Aorta (tissue), 5 donors: ENCODE data around the gene PLD4. TPM values are rescaled to one million over a fixed set of nuclear protein-coding genes. Genes with fewer than 3 reads are reported as not detected.

Experiments used
- ATAC-seq: fragments of 200-7000 bp; cut with Tn5 transposase; one replicate; pipeline ENCODE4 v1.9.1; 2022; ENCODE audit warnings: moderate library complexity; ENCODE audit not compliant: low FRiP score
- DNase-seq, 2 donors: peaks; one replicate each; pipeline ENCODE4 v3.0.0-alpha.2; 2020
- H3K27ac ChIP-seq, 2 donors: one replicate each; pipeline ENCODE4 v1.5.1; 2013; ENCODE audit warnings: low read length in 2 of 2, mild to moderate bottlenecking in 2 of 2, moderate library complexity in 2 of 2, control low read depth in 1 of 2, inconsistent platforms in 1 of 2, low read depth in 1 of 2
- H3K27me3 ChIP-seq, 2 donors: one replicate each; pipeline ENCODE4 v1.6.1; 2013; ENCODE audit warnings: control low read depth in 1 of 2, low read length in 1 of 2, mild to moderate bottlenecking in 1 of 2, moderate library complexity in 1 of 2; ENCODE audit not compliant: insufficient read depth in 2 of 2, control insufficient read depth in 1 of 2
- H3K36me3 ChIP-seq, 2 donors: one replicate each; pipeline ENCODE4 v1.6.1; 2013; ENCODE audit warnings: control low read depth in 1 of 2, low read length in 1 of 2, mild to moderate bottlenecking in 1 of 2; ENCODE audit not compliant: insufficient read depth in 2 of 2, control insufficient read depth in 1 of 2
- H3K4me1 ChIP-seq, 2 donors: one replicate each; pipeline ENCODE4 v1.6.1; 2013; ENCODE audit warnings: low read length in 2 of 2, control low read depth in 1 of 2, mild to moderate bottlenecking in 1 of 2, moderate library complexity in 1 of 2; ENCODE audit not compliant: insufficient read depth in 2 of 2, control insufficient read depth in 1 of 2
- H3K4me3 ChIP-seq, 2 donors: one replicate each; pipeline ENCODE4 v1.5.1; 2013; ENCODE audit warnings: low read length in 2 of 2, control low read depth in 1 of 2, mild to moderate bottlenecking in 1 of 2
- H3K9me3 ChIP-seq: one replicate; pipeline ENCODE4 v1.6.1; 2013; ENCODE audit warnings: mild to moderate bottlenecking, low read length; ENCODE audit not compliant: control insufficient read depth
- WGBS, 2 donors: extraction: QIAGEN DNeasy Blood & Tissue Kit; methylation state at CpG; one replicate each; pipeline ENCODE4 v1.1.7; 2013; 5-methylcytosine and 5-hydroxymethylcytosine counted together
- intact Hi-C, 2 donors: fragments of 100-400 bp; cut with DNase I; formaldehyde crosslinking; loops; one replicate each; pipeline versions ENCODE4 v1.14.2 to v1.15.0; 2022
- polyA plus RNA-seq, 2 donors: library from polyadenylated mRNA; stranded (reverse); fragments of 200-250 nt; gene quantifications; one replicate each; pipeline ENCODE4 v1.2.3, GENCODE V29; 2013
- total RNA-seq, 2 donors: library from RNA; stranded (reverse); fragmentation: NEBNext Ultra II Directional; extraction: Animal tissue kit (Norgen Biotek cat#: 25700); gene quantifications; one replicate each; pipeline ENCODE4 v1.2.1, GENCODE V29; 2021
- donor health status: healthy with polysubstance abuse.
- donor health status: Bipolar disorder and iron deficiency.
- donor health status: DM: no; HTN: no; CAD: no.
- donor health status: DM: no; HTN: no; CAD: no.
- donor health status: DM: yes; HTN: yes; CAD: no.

Gene PLD4
- total and polyA plus RNA-seq, 4 donors, result 0.38 to 1.7 (median 0.62) TPM; not detected in 1

GRCh38 chr14:104971447-104972240 is 47.0 kb downstream of the PLD4 start:
- H3K27me3 ChIP-seq, result no peaks in the 10 kb centered on the region
- H3K9me3 ChIP-seq, result no peaks in the 10 kb centered on the region
- no peak for ATAC-seq
- H3K4me3 ChIP-seq, result no peak overlapping the region
- intact Hi-C loops, result loop anchor here (5.0 kb wide), 2 partner anchors 51 to 121 kb away; partner anchors contain the start of gene CDCA4 (in 1 of the 2)
- no peaks in the 10 kb centered on the region for H3K36me3 ChIP-seq
- no peaks in the 10 kb centered on the region for H3K4me1 ChIP-seq
- H3K27ac ChIP-seq, result no peak overlapping the region
- no peak for DNase-seq
- 93 to 95% methylated on average over 9 to 12 of the region's 12 CpGs for WGBS, 2 donors

- 67 to 73% methylated on average over 28 of the region's 28 CpGs for WGBS, 2 donors
- peak; percentile 9 for ATAC-seq
- Histone ChIP-seq H3K4me1 (no peaks in the 10 kb centered on the region), H3K27ac (peak overlapping the region in 1 of 2 donors; percentile 76), H3K4me3 (no peak overlapping the region), H3K9me3 (no peaks in the 10 kb centered on the region), H3K27me3 (no peaks in the 10 kb centered on the region), H3K36me3 (no peaks in the 10 kb centered on the region)
- DNase-seq, result peak; percentile 72 to 85
- intact Hi-C loops, result loop anchor here (5.0 kb wide), 2 partner anchors 50 to 120 kb away; partner anchors contain the start of gene CDCA4 (in 1 of the 2)
Measured at GRCh38 chr14:104972301-104973134, 47.8 kb downstream of the PLD4 start.

GRCh38 chr14:104973135-104973384 is 48.4 kb downstream of the PLD4 start:
- peak overlapping the region in 1 of 2 donors; percentile 76 for H3K27ac ChIP-seq
- 10 to 11% methylated on average over 12 of the region's 12 CpGs for WGBS, 2 donors
- peak; percentile 97 to 98 for DNase-seq
- intact Hi-C loops, result loop anchor here (5.0 kb wide), 2 partner anchors 49 to 119 kb away; partner anchors contain the start of gene CDCA4 (in 1 of the 2)
- no peak overlapping the region for H3K4me3 ChIP-seq
- no peaks in the 10 kb centered on the region for H3K9me3 ChIP-seq
- no peaks in the 10 kb centered on the region for H3K36me3 ChIP-seq
- ATAC-seq, result peak; percentile 88
- no peaks in the 10 kb centered on the region for H3K27me3 ChIP-seq
- H3K4me1 ChIP-seq, result no peaks in the 10 kb centered on the region

GRCh38 chr14:104973385-104974145 is 48.9 kb downstream of the PLD4 start:
- intact Hi-C loops, result loop anchor here (5.0 kb wide), 2 partner anchors 49 to 119 kb away; partner anchors contain the start of gene CDCA4 (in 1 of the 2)
- DNase-seq, result peak; percentile 93 to 95

GRCh38 chr14:104974146-104974541 is 49.5 kb downstream of the PLD4 start:
- Histone ChIP-seq H3K4me1 (no peaks in the 10 kb centered on the region), H3K9me3 (no peaks in the 10 kb centered on the region), H3K36me3 (no peaks in the 10 kb centered on the region), H3K4me3 (no peak overlapping the region), H3K27me3 (no peaks in the 10 kb centered on the region), H3K27ac (peak overlapping the region; percentile 33 to 81)
- intact Hi-C loops, result loop anchor here (5.0 kb wide), 2 partner anchors 48 to 118 kb away; partner anchors contain the start of gene CDCA4 (in 1 of the 2)
- WGBS, 2 donors, result 53 to 57% methylated on average over 13 of the region's 13 CpGs
- DNase-seq, result no peak
- ATAC-seq, result no peak

More at GRCh38 chr14:104973385-104974145, 48.9 kb downstream of the PLD4 start:
- peak overlapping the region in 1 of 2 donors; percentile 81 for H3K27ac ChIP-seq
- no peaks in the 10 kb centered on the region for H3K4me1 ChIP-seq
- H3K36me3 ChIP-seq, result no peaks in the 10 kb centered on the region
- H3K27me3 ChIP-seq, result no peaks in the 10 kb centered on the region
- no peaks in the 10 kb centered on the region for H3K9me3 ChIP-seq
- ATAC-seq, result peak; percentile 61
- 5 to 7% methylated on average over 22 to 23 of the region's 23 CpGs for WGBS, 2 donors
- H3K4me3 ChIP-seq, result no peak overlapping the region

GRCh38 chr14:104974665-104975390 is 50.1 kb downstream of the PLD4 start:
- H3K9me3 ChIP-seq, result no peaks in the 10 kb centered on the region
- H3K4me1 ChIP-seq, result no peaks in the 10 kb centered on the region
- H3K27ac ChIP-seq, result peak overlapping the region; percentile 33 to 81
- ATAC-seq (no peak), DNase-seq (peak; percentile 44 to 65)
- 97% methylated on average over 14 of the region's 14 CpGs for WGBS, 2 donors
- intact Hi-C loops, result loop anchor here (5.0 kb wide), 2 partner anchors 47 to 117 kb away; partner anchors contain the start of gene CDCA4 (in 1 of the 2)
- H3K36me3 ChIP-seq, result no peaks in the 10 kb centered on the region
- no peak overlapping the region for H3K4me3 ChIP-seq
- no peaks in the 10 kb centered on the region for H3K27me3 ChIP-seq

- no peak for ATAC-seq
- no peaks in the 10 kb centered on the region for H3K4me1 ChIP-seq
- H3K27ac ChIP-seq, result no peak overlapping the region
- peak in 1 of 2 donors; percentile 71 for DNase-seq
- no peaks in the 10 kb centered on the region for H3K27me3 ChIP-seq
- no peak overlapping the region for H3K4me3 ChIP-seq
- intact Hi-C loops, result loop anchor here (1.0 to 2.0 kb wide), 3 partner anchors 45 to 70 kb away; partner anchors contain the start of gene CDCA4 (in 1 of the 2)
- H3K36me3 ChIP-seq, result no peaks in the 10 kb centered on the region
- 74 to 75% methylated on average over 21 of the region's 21 CpGs for WGBS, 2 donors
- H3K9me3 ChIP-seq, result no peaks in the 10 kb centered on the region
Measured at GRCh38 chr14:104975481-104976197, 51.0 kb downstream of the PLD4 start.
